Right cardiac atrium (tissue), 5 donors: ENCODE results near the gene ZNF100. TPM values are rescaled to one million over a fixed set of nuclear protein-coding genes. Genes with fewer than 3 reads are reported as not detected.
"Not testable (repeated sequence)": the region's sequence is repeated elsewhere in the genome, so short reads cannot be mapped to it uniquely, and the experiment has no call there.

Experiments
- ATAC-seq, 2 donors: fragments of 200-7000 bp; cut with Tn5 transposase; one replicate each; pipeline versions ENCODE4 v1.8.0 to v1.9.1; 2020; ENCODE audit warnings: moderate library complexity in 2 of 2, mild to moderate bottlenecking in 1 of 2
- DNase-seq, 3 donors: peaks; one replicate each; pipeline ENCODE4 v3.0.0-alpha.2; 2020
- H3K27ac ChIP-seq: one replicate; pipeline ENCODE4 v1.5.1; 2013; ENCODE audit warnings: mild to moderate bottlenecking, low read length, control low read depth, moderate library complexity
- H3K27me3 ChIP-seq: one replicate; pipeline ENCODE4 v1.6.1; 2013; ENCODE audit not compliant: control insufficient read depth, insufficient read depth
- H3K4me1 ChIP-seq: one replicate; pipeline ENCODE4 v1.6.1; 2013; ENCODE audit warnings: low read length; ENCODE audit not compliant: control insufficient read depth, insufficient read depth
- H3K4me3 ChIP-seq: one replicate; pipeline ENCODE4 v1.5.1; 2013; ENCODE audit warnings: low read length, control low read depth
- H3K9me3 ChIP-seq: one replicate; pipeline ENCODE4 v1.6.1; 2013; ENCODE audit warnings: low read length; ENCODE audit not compliant: control insufficient read depth
- WGBS: extraction: QIAGEN DNeasy Blood & Tissue Kit; methylation state at CpG from one replicate; pipeline ENCODE4 v1.1.7; 2013; 5-methylcytosine and 5-hydroxymethylcytosine counted together
- intact Hi-C, 4 donors: fragments of 100-400 bp; cut with DNase I; formaldehyde crosslinking; loops; one replicate each; pipeline versions ENCODE4 v1.11.0 to v1.14.0; 2022 to 2023
- polyA plus RNA-seq: library from polyadenylated mRNA; stranded (reverse); fragments of 200-250 nt; gene quantifications from one replicate; pipeline ENCODE4 v1.2.3, GENCODE V29; 2013
- total RNA-seq, 4 donors: library from RNA; stranded (reverse); fragmentation: NEBNext Ultra II Directional; extraction: Animal tissue kit (Norgen Biotek cat#: 25700); gene quantifications; one replicate each; pipeline ENCODE4 v1.2.1, GENCODE V29; 2021
- donor health status: healthy with polysubstance abuse.
- donor health status: DM: no; HTN: yes; CAD: no.
- donor health status: DM: no; HTN: no; CAD: no.
- donor health status: DM: no; HTN: yes; CAD: no; lungs with severe emphysema.
- donor health status: DM: yes; HTN: yes; CAD: no.

Gene ZNF100
- total and polyA plus RNA-seq, 5 donors: 1.7 to 10.2 (median 6.5) TPM

DNA sequence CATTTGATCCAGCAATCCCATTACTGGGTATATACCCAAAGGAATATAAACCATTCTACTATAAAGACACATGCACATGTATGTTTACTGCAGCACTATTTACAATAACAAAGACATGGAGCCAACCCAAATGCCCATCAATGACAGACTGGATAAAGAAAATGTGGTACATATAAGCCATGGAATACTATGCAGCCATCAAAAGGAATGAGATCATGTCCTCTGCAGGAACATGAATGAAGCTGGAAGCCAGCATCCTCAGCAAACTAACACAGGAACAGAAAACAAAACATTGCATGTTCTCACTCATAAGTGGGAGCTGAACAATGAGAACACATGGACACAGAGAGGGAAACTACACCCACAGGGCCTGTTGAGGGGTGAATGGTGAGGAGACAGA lies 11.8 kb downstream of the ZNF100 start:
- intact Hi-C loops, DNase-seq, H3K27me3 ChIP-seq, ATAC-seq, H3K4me1 ChIP-seq, H3K4me3 ChIP-seq, H3K27ac ChIP-seq, H3K9me3 ChIP-seq: not testable (repeated sequence)

DNA sequence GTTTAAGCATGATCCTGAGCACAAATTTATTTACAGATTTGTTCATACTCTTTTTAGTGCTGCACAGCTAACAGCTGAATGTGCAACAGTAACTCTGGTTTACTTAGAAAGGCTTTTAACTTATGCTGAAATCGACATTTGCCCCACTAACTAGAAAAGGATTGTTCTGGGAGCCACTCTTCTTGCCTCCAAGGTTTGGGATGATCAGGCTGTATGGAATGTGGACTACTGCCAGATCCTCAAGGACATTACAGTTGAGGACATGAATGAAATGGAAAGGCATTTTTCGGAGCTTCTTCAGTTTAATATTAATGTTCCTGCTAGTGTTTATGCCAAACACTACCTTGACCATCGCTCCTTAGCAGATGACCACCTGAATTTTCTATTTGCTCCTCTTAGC lies 16.0 kb downstream of the ZNF100 start:
- no peaks in the 10 kb centered on the region for H3K4me1 ChIP-seq
- 88% methylated on average over 3 of the region's 3 CpGs for WGBS
- H3K27ac ChIP-seq: no peak overlapping the region
- H3K27me3 ChIP-seq: no peaks in the 10 kb centered on the region
- H3K9me3 ChIP-seq: no peaks in the 10 kb centered on the region
- no peak for DNase-seq
- ATAC-seq: no peak
- intact Hi-C loops: no loop called here
- H3K4me3 ChIP-seq: no peak overlapping the region

DNA sequence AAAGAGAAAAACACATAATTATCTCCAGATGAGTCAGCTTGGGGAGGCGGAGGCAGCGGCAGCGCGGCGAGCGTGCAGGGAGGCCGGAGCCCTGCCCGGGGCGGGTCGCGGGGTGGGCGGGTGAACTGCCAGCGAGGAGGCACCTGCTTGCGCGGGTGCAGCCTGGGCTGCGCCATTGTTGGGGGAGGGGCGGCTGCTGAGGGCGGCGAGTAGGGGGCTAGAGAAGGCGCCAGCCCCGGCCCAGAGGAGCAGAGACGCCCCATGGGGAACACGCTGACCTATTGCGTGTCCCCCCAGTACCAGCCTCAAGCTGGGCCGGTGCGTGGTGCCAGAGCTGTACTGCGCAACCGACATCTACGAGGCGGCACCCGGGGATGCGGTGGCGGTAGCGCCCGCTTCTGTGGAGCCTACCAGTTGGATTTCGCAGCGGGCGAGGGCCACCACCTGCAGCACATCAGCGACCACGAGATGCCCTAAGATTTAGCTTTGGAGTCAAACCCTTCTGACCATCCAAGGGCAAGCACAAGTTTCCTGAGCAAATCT lies 16.7 kb downstream of the ZNF100 start:
- 98% methylated on average over 40 of the region's 40 CpGs for WGBS
- DNase-seq: peak in 2 of 3 donors; percentile 39 to 61
- Histone ChIP-seq H3K4me3 (no peak overlapping the region), H3K9me3 (no peaks in the 10 kb centered on the region), H3K27me3 (no peaks in the 10 kb centered on the region), H3K27ac (no peak overlapping the region), H3K4me1 (no peaks in the 10 kb centered on the region)
- ATAC-seq: peak in 1 of 2 donors; percentile 14
- intact Hi-C loops: no loop called here

DNA sequence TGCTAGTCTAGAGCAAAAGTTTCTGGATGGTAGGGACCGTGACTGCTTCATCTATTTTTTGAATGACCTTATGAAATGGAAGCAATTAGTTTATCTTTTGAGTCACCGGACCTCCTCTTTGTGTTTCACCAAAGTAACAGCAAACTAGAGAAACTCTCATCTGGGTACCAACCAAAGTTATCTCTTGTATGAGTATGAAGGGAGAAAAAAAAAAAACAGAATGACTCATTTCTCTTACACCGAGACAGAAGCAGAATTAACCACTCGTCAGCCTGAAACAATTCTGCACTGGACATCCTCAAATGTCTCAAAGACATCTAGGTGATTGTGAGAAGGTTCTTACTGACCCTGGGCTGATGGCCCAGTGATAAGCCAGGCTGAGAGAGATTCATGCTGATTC lies 18.3 kb downstream of the ZNF100 start:
- WGBS: 47% methylated on average over 4 of the region's 4 CpGs
- no peak for ATAC-seq
- H3K27ac ChIP-seq: no peak overlapping the region
- DNase-seq: no peak
- no peaks in the 10 kb centered on the region for H3K27me3 ChIP-seq
- H3K4me1 ChIP-seq: no peaks in the 10 kb centered on the region
- intact Hi-C loops: no loop called here
- H3K9me3 ChIP-seq: no peaks in the 10 kb centered on the region
- H3K4me3 ChIP-seq: no peak overlapping the region

DNA sequence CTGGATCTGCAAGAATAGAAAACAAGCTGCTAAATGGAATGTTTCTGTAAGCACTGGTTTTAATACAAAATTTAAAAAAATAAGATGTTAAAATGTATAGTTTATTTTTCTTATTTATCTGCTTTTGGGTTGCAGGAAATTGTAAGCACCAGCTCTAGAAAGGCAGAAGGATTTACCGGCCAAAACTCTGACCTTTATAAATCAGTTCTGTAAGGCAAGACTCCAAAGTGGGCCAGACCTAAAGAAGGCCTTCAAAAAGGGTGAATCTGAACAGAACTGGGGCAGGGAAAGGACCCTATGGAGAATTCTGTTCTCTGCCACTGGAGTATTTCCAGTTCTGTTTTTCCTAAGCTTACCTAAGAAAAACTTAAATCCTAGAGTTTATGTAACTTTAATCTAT lies 19.3 kb downstream of the ZNF100 start:
- Histone ChIP-seq H3K4me3 (no peak overlapping the region), H3K4me1 (no peaks in the 10 kb centered on the region), H3K27me3 (no peaks in the 10 kb centered on the region), H3K9me3 (no peaks in the 10 kb centered on the region), H3K27ac (no peak overlapping the region)
- no peak for ATAC-seq
- intact Hi-C loops: no loop called here
- WGBS: 29% methylated on average over 1 of the region's 1 CpG
- DNase-seq: no peak

DNA sequence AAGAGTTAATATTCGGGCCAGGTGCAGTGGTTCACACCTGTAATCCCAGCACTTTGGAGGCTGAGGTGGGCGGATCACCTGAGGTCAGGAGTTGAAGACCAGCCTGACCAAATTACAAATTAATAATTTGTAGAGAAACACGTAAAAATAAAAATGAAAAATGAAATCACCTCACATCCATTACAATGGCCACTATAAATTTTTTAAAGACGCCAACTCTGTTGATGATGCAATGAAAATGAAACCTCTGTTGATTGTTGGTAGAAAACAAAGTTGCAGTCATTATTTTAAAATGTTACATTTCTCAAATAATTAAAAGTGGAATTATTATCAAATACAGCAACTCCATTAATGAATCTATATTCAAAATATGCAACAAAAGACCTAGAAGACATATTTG lies 26.8 kb downstream of the ZNF100 start:
- H3K4me1 ChIP-seq: no peaks in the 10 kb centered on the region
- no peak overlapping the region for H3K4me3 ChIP-seq
- ATAC-seq: no peak
- DNase-seq: no peak
- H3K9me3 ChIP-seq: no peaks in the 10 kb centered on the region
- no peaks in the 10 kb centered on the region for H3K27me3 ChIP-seq
- no peak overlapping the region for H3K27ac ChIP-seq
- WGBS: 98% methylated on average over 4 of the region's 4 CpGs
- intact Hi-C loops: no loop called here

DNA sequence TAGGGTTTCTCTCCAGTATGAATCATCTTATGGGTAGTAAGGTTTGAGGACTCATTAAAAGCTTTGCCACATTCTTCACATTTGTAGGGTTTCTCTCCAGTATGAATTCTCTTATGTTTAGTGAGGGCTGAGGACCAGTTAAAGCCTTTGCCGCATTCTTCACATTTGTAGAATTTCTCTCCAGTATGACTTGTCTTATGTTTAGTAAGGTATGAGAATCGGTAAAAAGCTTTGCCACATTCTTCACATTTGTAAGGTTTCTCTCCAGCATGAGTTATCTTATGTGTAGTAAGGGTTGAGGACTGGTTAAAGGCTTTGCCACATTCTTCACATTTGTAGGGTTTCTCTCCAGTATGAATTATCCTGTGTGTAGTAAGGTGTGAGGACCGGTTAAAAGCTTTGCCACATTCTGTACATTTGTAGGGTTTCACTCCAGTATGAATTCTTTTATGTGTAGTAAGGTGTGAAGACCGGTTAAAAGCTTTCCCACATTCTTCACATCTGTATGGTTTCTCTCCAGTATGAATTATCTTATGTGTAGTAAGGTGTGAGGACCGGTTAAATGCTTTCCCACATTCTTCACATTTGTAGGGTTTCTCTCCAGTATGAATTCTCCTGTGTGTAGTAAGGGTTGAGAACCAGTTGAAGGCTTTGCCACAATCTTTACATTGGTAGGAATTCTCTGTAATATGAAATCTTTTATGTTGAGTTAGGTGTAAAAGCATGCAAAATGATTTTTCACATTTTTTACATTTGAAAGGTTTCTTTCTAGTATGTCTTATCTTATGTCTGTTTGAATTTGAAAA lies 40.2 kb downstream of the ZNF100 start:
- ATAC-seq, intact Hi-C loops: not testable (repeated sequence)
- WGBS: 97% methylated on average over 5 of the region's 5 CpGs

DNA sequence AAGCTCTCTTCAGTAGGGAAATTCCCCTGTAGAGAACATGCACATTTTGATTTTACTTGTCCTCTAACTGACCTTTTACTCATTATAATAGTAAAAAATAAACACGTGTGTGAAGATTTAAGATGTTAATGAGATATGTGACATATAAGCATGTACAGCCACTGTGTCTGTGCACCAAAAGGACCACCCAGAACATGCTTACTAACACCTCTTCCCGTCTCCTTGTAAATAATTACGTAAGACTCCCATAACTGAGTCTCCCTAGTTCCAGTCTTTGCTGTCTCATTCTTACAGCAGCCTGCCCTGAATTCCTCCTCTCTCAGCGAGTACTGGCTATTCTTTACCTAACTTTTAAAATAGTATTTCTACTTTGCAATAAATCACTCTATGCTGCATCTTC lies 53.6 kb downstream of the ZNF100 start:
- WGBS: 80% methylated on average over 4 of the region's 4 CpGs
- intact Hi-C loops: no loop called here
- Histone ChIP-seq H3K4me3 (no peak overlapping the region), H3K27ac (no peak overlapping the region), H3K4me1 (no peaks in the 10 kb centered on the region), H3K27me3 (no peaks in the 10 kb centered on the region), H3K9me3 (no peaks in the 10 kb centered on the region)
- no peak for DNase-seq
- ATAC-seq: no peak

More for the DNA sequence above, 40.2 kb downstream of the ZNF100 start:
- H3K4me1 ChIP-seq, H3K27ac ChIP-seq, DNase-seq, H3K27me3 ChIP-seq, H3K9me3 ChIP-seq: not testable (repeated sequence)
- peak overlapping the region; percentile 10 for H3K4me3 ChIP-seq

DNA sequence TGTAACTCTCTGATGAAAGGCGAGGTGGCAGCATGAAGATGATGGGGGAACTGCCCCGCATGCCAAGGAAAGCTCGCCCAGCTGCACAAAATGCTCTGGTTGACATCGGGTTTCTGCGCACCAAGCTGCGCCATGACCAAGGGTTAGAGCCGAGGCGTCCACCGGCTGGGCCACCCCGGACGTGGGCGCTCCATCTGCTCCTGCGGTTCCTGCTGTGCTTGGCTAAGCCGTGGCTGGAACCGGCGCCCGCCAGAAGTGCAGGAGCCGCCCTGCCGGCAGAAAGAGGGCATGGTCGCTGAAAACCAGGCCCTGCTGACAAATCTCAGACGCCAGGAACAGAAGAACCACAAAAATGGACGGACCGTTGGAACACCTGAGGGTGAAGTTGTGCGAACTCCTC lies 57.9 kb downstream of the ZNF100 start:
- 94% methylated on average over 24 of the region's 24 CpGs for WGBS
- Histone ChIP-seq H3K4me3 (no peak overlapping the region), H3K4me1 (no peaks in the 10 kb centered on the region), H3K27me3 (no peaks in the 10 kb centered on the region), H3K9me3 (no peaks in the 10 kb centered on the region), H3K27ac (no peak overlapping the region)
- DNase-seq: peak in 2 of 3 donors; percentile 46 to 47
- no peak for ATAC-seq
- intact Hi-C loops: no loop called here

DNA sequence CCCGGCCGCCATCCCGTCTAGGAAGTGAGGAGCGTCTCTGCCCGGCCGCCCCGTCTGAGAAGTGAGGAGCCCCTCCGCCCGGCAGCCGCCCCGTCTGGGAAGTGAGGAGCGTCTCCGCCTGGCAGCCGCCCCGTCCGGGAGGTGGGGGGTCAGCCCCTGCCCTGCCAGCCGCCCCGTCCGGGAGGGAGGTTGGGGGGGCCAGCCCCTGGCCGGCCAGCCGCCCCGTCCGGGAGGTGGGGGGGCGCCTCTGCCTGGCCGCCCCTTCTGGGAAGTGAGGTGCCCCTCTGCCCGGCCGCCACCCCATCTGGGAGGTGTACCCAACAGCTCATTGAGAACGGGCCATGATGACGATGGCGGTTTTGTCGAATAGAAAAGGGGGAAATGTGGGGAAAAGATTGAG lies 59.5 kb downstream of the ZNF100 start:
- WGBS: 94% methylated on average over 31 of the region's 31 CpGs
- H3K9me3 ChIP-seq, ATAC-seq, H3K4me3 ChIP-seq, H3K27me3 ChIP-seq, intact Hi-C loops, H3K4me1 ChIP-seq, H3K27ac ChIP-seq: not testable (repeated sequence)
- peak in 1 of 3 donors; percentile 60 for DNase-seq

DNA sequence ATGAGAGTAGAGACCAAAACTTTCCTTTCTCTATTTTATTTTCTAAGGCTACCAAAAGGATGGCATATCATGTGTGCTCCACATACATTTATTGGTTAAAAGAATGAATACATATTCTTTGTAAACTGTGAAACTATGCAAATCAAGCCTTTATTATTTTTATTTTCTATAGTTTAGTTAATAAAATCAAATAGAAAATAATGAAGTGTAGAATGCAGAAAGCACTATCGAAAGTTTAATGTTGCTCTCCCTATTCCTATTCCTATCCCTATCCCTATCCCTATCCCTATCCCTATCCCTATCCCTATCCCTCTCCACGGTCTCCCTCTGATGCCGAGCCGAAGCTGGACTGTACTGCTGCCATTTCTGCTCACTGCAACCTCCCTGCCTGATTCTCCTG lies 60.3 kb downstream of the ZNF100 start:
- ATAC-seq: no peak
- Histone ChIP-seq H3K4me3 (no peak overlapping the region), H3K9me3 (no peaks in the 10 kb centered on the region), H3K4me1 (no peaks in the 10 kb centered on the region), H3K27me3 (no peaks in the 10 kb centered on the region), H3K27ac (no peak overlapping the region)
- no peak for DNase-seq
- intact Hi-C loops: no loop called here
- WGBS: 90% methylated on average over 4 of the region's 4 CpGs
